ENCODE data around the gene TRAPPC10.

- no peak for TF ChIP-seq EZH2phosphoT487 (IDR thresholded peaks at IDR 0.05; ENCODE audit: borderline replicate concordance, low read length)
- TF ChIP-seq, protein P1, sequence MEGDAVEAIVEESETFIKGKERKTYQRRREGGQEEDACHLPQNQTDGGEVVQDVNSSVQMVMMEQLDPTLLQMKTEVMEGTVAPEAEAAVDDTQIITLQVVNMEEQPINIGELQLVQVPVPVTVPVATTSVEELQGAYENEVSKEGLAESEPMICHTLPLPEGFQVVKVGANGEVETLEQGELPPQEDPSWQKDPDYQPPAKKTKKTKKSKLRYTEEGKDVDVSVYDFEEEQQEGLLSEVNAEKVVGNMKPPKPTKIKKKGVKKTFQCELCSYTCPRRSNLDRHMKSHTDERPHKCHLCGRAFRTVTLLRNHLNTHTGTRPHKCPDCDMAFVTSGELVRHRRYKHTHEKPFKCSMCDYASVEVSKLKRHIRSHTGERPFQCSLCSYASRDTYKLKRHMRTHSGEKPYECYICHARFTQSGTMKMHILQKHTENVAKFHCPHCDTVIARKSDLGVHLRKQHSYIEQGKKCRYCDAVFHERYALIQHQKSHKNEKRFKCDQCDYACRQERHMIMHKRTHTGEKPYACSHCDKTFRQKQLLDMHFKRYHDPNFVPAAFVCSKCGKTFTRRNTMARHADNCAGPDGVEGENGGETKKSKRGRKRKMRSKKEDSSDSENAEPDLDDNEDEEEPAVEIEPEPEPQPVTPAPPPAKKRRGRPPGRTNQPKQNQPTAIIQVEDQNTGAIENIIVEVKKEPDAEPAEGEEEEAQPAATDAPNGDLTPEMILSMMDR (IDR thresholded peaks at IDR 0.05; ENCODE audit: low read depth, low read length, poor library complexity, severe bottlenecking): no peak
Observed at GRCh38 chr21:43985690-43986251, 26.3 kb upstream of the TRAPPC10 start.
